Measurements from ENCODE around the gene CCT4. TPM values are rescaled to one million over a fixed set of nuclear protein-coding genes. Genes with fewer than 3 reads are reported as not detected.
"Not testable (repeated sequence)": the region's sequence is repeated elsewhere in the genome, so short reads cannot be mapped to it uniquely, and the experiment has no call there.

CCT4 gene
- total RNA-seq, 1 experiment from 2014 or later, result 477 TPM

GRCh38 chr2:61882850-61883249, 5.6 kb downstream of the CCT4 start:
- no peak for DNase-seq (ENCODE audit: low read depth)

- DNase-seq (ENCODE audit: low read depth), result not testable (repeated sequence)
These were observed 9.1 kb downstream of the CCT4 start for GRCh38 chr2:61879351-61879750.

GRCh38 chr2:61878761-61879160, 9.7 kb downstream of the CCT4 start:
- DNase-seq (ENCODE audit: low read depth), result no peak

DNA sequence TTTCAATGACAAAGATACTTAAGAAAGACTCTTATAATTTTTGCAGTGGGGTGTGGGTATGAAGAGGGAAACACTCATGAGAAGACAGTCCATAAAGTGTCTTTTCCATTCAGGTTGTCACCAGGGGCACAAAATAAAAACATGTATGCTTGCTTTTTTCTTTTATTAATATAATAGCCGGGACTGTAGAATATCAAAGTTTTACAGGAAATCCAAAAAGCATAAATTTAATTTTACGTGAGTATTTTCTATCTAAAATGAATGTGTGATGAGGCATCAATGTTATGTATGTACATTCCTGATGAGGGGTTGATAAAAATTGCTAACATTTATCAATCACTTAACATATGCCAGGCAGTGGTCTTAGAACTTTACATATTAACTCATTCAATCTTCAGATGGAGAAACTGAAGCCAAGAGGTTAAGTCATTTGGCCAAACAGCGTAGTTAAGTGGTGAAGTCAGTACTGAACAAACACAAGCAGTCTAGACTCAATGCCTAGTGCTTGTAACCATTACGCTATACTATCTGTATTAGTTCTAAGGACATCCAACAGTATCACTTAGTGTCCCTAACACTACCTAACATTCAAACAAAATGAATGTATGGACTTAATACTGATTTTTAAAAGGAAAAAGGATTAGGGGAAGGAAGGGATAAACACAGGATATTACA, 10.7 kb downstream of the CCT4 start:
- no peak for DNase-seq (ENCODE audit: low read depth)

- no peak for DNase-seq (ENCODE audit: low read depth)
These were observed 12.1 kb downstream of the CCT4 start for GRCh38 chr2:61876400-61876799.

DNA sequence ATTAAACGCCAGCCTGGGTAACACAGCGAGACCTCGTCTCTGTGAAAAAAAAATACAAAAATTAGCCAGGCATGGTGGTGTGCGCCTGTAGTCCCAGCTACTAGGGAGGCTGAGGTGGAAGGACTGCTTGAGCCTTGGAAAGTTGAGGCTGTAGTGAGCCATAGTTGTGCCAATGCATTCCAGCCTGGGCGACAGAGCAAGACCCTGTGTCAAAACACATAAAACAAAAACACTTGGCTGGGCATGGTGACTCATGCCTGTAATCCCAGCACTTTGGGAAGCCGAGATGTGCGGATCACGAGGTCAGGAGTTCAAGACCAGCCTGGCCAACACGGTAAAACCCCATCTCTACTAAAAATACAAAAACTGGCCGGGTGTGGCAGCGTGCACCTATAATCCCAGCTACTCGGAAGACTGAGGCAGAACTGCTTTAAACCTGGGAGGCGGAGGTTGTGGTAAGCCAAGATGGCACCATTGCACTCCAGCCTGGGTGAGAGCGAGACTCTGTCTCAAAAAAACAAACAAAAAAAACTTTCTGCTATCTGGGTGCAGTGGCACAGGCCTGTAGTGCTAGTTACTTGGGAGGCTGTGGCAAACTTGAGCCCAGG, 21.9 kb downstream of the CCT4 start:
- not testable (repeated sequence) for DNase-seq (ENCODE audit: low read depth)

DNA sequence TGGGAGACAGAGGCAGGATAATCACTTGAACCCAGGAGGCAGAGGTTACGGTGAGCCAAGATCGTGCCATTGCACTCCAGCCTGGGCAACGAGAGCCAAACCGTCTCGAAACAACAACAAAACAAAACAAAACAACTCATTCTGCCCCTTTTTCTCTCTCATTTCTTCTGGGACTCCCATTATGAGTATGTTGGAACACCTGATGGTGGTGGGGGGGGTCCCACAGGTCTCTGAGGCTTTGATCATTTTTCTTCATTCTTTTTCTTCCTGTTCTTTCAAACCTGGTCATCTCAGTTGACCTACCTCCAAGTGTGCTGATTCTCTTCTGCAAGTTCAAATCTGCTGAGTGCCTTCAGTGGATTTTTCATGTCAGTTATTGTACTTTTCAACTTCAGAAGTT, 26.4 kb downstream of the CCT4 start:
- no peak for DNase-seq (ENCODE audit: low read depth)

DNA sequence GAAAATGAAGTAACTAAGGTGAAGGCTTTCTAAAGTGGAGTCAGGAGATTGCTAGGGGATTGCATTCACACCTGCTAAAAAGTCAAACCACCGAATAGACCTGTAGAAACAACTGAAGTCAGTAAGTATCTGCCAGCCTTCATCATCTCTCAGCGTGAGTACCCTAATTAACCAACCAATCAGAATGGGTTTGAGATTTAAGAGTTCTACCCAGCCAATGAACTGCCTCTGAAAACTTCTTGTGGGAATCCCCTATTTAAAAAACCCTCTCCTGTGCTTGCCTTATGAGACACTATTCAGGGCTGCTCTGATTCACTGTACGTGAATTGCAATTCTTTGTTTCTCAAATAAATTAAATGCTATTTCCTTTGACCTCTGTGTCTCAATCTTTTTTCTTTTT, 31.2 kb downstream of the CCT4 start:
- DNase-seq (ENCODE audit: low read depth), result no peak

- peak; percentile 50 for DNase-seq (ENCODE audit: low read depth)
These were observed 33.2 kb downstream of the CCT4 start for GRCh38 chr2:61855318-61855613.

GRCh38 chr2:61854564-61855317, 33.7 kb downstream of the CCT4 start:
- DNase-seq (ENCODE audit: low read depth), result peak; percentile 95

DNA sequence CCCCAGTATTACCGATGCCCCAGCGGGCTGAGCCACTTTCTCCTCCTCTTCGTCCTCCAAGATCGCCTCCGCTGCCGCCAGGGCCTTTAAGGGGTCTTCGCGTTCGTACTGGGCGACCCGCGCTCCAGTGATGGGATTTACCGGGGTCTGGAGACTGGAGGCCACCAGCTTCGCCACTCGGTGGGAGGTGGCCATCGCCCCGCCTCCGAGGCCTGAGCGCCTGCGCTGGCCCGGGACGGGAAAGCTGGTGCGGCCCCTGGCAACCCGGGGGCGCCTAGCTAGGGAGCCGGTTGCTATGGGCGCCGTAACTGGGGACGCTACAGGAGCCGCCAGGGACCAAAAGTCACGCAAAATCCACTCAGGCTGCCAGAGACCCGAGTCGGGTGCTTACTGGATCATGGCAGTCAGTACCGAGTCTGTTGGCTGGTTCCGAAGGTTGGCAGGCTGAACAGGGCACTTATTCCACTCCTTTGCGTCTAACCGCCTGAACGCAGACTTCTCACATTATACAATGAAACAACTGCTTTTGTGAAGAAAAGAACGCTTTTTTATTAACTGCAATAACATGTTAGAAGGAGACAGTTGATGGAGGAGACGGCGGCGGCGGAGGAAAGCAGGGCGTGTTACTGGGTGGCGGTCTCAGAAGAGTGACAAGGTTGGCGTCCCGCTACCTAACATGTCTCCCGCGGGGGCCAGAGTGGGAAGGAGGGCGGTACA, 34.5 kb downstream of the CCT4 start, which contains the start of gene FAM161A:
TSS of gene FAM161A (minus strand) at position 214 of the 717 bp plus-strand sequence. CDS start at position 195, 19 bp downstream.
- peak; percentile 85 for DNase-seq (ENCODE audit: low read depth)

DNA sequence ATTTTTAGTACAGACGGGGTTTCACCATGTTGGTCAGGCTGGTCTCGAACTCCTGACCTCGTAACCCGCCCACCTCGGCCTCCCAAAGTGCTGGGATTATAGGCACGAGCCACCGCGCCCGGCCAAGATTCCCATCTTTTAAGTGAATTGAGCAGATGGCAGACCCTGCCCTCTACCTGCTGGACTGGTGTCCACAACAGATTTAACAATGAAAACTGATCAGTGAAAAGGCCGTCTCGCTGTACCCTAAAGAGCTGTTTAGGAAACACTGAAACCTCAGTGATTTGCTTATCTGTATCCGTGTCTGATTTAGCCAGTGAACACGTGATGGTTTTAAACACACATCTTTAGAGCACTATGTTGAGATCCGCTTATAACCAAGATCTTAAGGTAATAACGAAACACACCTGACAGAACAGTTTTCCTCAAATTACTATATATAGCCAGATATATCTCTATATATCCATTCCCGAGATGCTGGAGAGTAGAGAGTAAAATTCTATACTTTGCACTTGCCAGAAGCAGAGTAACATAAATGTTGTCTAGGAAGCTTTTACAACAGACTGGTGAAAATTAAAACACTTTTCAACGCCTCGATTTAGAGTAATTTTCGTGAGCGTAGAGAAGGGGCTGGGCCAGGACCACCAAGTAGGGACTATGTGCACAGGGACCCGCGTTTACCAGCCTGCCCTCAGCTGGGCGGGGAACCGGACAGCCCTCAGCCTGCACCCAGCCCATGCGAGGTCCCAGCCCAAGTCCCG, 35.2 kb downstream of the CCT4 start:
- peak; percentile 18 for DNase-seq (ENCODE audit: low read depth)

GRCh38 chr2:61851270-61851669, 37.2 kb downstream of the CCT4 start:
- DNase-seq (ENCODE audit: low read depth), result not testable (repeated sequence)

GRCh38 chr2:61845320-61845719, 43.1 kb downstream of the CCT4 start:
- no peak for DNase-seq (ENCODE audit: low read depth)

DNA sequence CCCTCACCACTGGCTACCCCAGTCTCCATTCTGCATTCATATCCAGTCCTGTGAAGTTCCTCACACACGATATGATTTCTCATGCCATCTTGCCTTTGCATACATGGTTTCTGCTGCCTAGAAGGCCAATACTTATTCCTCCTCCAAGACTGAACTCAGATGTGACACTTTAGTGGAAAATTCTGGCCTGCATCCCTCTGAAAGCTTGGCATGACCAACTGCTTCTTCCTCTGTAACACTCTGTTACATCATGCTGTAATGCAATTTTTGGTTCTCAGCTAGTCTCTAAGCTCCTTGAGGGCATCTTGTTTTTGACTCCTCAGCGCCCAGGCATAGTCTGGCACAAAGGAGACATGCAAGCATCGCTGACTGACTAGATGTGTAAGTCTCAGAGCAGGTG, 47.2 kb downstream of the CCT4 start:
- no peak for DNase-seq (ENCODE audit: low read depth)

DNA sequence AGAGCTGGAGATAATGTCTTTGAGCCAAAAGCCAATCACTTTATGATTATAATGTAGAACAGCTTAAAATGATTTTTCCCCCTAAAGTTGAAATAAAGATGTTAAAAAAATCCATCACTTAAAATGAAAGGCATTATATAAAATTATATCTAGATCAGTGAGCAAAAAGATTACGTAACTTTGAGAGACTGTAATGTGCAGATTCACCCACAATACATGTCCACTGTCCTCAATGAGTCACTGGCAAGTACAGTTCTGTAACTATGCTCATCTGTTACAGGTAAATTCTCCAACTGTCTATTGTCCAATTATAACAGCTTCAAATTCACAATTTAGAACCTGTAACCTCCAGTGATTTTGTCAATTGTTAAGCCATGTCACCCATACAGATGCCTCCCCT, 53.6 kb downstream of the CCT4 start:
- no peak for DNase-seq (ENCODE audit: low read depth)

DNA sequence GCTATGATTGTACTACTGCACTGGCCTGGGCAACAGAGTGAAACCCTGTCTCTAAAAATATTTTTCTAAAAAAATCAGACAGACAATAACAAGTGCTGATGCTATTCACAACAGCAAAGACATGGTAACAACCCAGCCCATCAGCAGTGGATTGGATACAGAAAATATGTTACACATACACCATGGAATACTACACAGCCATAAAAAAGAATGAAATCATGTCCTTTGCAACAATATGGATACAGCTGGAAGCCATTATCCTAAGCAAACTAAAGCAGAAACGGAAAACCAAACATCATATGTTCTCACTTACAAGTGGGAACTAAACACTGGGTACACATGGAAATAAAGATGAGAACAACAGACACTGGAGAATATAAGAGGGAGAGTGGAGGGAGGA, 54.5 kb downstream of the CCT4 start:
- no peak for DNase-seq (ENCODE audit: low read depth)

DNA sequence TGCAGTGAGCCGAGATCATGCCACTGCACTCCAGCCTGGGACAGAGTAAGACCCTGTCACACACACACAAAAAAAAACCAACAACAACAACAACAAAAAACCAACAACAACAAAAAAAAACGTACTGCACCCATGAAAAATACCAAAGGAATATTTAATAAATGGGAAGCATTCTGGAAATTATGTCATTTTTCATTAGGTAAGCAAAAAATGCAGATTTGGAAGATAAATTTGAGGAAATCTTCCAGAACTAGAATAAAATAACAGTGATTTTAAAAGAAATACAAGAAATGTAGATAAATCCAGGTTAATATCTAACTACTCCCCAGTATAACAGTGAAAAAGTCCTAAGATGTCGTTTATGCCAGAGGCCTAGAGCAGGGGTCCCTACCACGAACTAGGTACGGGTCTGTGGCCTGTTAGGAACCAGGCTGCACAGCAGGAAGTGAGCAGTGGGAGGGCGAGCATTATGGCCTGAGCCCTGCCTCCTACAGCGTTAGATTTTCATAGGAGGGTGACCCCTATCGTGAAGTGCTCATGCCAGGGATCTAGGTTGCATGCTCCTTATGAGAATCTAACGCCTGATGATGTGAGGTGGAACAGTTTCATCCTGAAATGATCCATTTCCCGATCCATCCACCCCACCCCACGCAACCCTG, 56.1 kb downstream of the CCT4 start:
- no peak for DNase-seq (ENCODE audit: low read depth)

GRCh38 chr2:61822255-61822654, 66.2 kb downstream of the CCT4 start:
- no peak for DNase-seq (ENCODE audit: low read depth)
